HG03571 (cell line): ENCODE results near the gene MRPL41.
"Not testable (repeated sequence)": the region's sequence is repeated elsewhere in the genome, so short reads cannot be mapped to it uniquely, and the experiment has no call there.

ENCODE experiments used
- ATAC-seq: cut with Tn5 transposase; IDR thresholded peaks from one replicate; pipeline ENCODE4 v1.9.1; 2021; ENCODE audit not compliant: unreplicated experiment

MRPL41 gene

GRCh38 chr9:137521405-137521985 is 30.2 kb upstream of the MRPL41 start:
- no peak for ATAC-seq

GRCh38 chr9:137522746-137523455 is 28.8 kb upstream of the MRPL41 start:
- no peak for ATAC-seq

- ATAC-seq, result no peak
Observed at GRCh38 chr9:137524161-137524980, 27.3 kb upstream of the MRPL41 start.

- ATAC-seq, result no peak
Observed at GRCh38 chr9:137524981-137525317, 26.7 kb upstream of the MRPL41 start.

- no peak for ATAC-seq
Observed at GRCh38 chr9:137530331-137530730, 21.3 kb upstream of the MRPL41 start.

- no peak for ATAC-seq
Observed at GRCh38 chr9:137531099-137531765, 20.4 kb upstream of the MRPL41 start.

- ATAC-seq, result not testable (repeated sequence)
Observed at GRCh38 chr9:137532891-137533468, 18.7 kb upstream of the MRPL41 start.

- ATAC-seq, result no peak
Observed at GRCh38 chr9:137534256-137535119, 17.2 kb upstream of the MRPL41 start.

- ATAC-seq, result no peak
Observed at GRCh38 chr9:137535120-137535428, 16.6 kb upstream of the MRPL41 start.

GRCh38 chr9:137536594-137537131 is 15.0 kb upstream of the MRPL41 start:
- not testable (repeated sequence) for ATAC-seq

- no peak for ATAC-seq
Observed at GRCh38 chr9:137538058-137538457, 13.6 kb upstream of the MRPL41 start.

- ATAC-seq, result no peak
Observed at GRCh38 chr9:137540536-137540935, 11.1 kb upstream of the MRPL41 start.

GRCh38 chr9:137542486-137542885 is 9.2 kb upstream of the MRPL41 start:
- ATAC-seq, result no peak

GRCh38 chr9:137543237-137543963 is 8.3 kb upstream of the MRPL41 start:
- no peak for ATAC-seq

GRCh38 chr9:137544176-137544760 is 7.4 kb upstream of the MRPL41 start:
- ATAC-seq, result no peak

- ATAC-seq, result no peak
Observed at GRCh38 chr9:137545123-137545522, 6.6 kb upstream of the MRPL41 start.

GRCh38 chr9:137547687-137548543 is 3.8 kb upstream of the MRPL41 start:
- no peak for ATAC-seq

- no peak for ATAC-seq
Observed at GRCh38 chr9:137550231-137550621, 1.5 kb upstream of the MRPL41 start, which contains the start of gene PNPLA7. Gene PNPLA7 (minus strand): TSS chr9:137550402. CDS start chr9:137550197, 205 bp downstream.
